Stomach (tissue), 4 donors: Measurements from ENCODE around the gene KIF20B.

Experiments used
- EP300 ChIP-seq: sonication (generic); formaldehyde crosslinking; IDR thresholded peaks from one replicate; pipeline ENCODE4 v1.6.1; 2017; ENCODE audit warnings: antibody characterized with exemption
- POLR2A ChIP-seq, 4 donors: fragments of 450-650 bp; IDR thresholded peaks; one replicate each; pipeline ENCODE4 v1.6.1; 2016; ENCODE audit warnings: antibody characterized with exemption in 4 of 4, control low read depth in 2 of 4, mild to moderate bottlenecking in 1 of 4, moderate library complexity in 1 of 4
- POLR2AphosphoS5 ChIP-seq, 3 donors: sonication (generic); formaldehyde crosslinking; IDR thresholded peaks; one replicate each; pipeline ENCODE4 v1.6.1; 2016; ENCODE audit warnings: antibody characterized with exemption in 3 of 3
- TF ChIP-seq, protein P1 (sequence below), 7 experiments: fragments of 450-650 bp in 4 of 7; fragments of 200-600 bp in 3 of 7; sonication (generic) in 3 of 7; IDR thresholded peaks; one replicate each; pipeline ENCODE4 v1.5.1; 2016 to 2019; ENCODE audit warnings: antibody characterized with exemption in 7 of 7, control low read depth in 2 of 7, mild to moderate bottlenecking in 1 of 7

DNA sequence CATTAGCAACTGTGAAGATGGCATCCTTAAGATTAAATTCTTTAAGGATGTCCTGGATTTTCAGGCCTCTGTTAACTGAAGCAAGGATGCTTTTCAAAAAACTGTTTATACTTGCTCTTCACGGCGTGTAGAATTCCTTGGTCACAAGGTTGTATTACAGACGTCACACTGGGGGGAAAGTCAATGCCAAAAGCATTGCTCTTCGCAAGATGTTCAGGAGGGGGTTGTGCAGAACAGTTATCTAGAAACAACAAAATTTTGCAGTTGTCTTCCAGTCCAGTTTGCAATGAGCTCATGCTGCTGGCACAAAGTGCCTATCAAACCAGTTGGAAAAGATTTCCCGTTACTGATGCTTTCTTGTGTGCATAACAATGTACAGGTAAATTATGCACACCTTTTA lies 8.2 kb upstream of the KIF20B start:
- TF ChIP-seq POLR2AphosphoS5 (IDR thresholded peaks at IDR 0.05) (no peak), EP300 (no peak), POLR2A (IDR thresholded peaks at IDR 0.05) (no peak)
- TF ChIP-seq, protein P1, sequence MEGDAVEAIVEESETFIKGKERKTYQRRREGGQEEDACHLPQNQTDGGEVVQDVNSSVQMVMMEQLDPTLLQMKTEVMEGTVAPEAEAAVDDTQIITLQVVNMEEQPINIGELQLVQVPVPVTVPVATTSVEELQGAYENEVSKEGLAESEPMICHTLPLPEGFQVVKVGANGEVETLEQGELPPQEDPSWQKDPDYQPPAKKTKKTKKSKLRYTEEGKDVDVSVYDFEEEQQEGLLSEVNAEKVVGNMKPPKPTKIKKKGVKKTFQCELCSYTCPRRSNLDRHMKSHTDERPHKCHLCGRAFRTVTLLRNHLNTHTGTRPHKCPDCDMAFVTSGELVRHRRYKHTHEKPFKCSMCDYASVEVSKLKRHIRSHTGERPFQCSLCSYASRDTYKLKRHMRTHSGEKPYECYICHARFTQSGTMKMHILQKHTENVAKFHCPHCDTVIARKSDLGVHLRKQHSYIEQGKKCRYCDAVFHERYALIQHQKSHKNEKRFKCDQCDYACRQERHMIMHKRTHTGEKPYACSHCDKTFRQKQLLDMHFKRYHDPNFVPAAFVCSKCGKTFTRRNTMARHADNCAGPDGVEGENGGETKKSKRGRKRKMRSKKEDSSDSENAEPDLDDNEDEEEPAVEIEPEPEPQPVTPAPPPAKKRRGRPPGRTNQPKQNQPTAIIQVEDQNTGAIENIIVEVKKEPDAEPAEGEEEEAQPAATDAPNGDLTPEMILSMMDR (IDR thresholded peaks at IDR 0.05): no peak
